DND-41 (cell line): ENCODE measurements around the gene IFNK.

Experiments
- ATAC-seq: fragments of 200-7000 bp; cut with Tn5 transposase; 3 replicates; pipeline ENCODE4 v1.9.1; 2021; ENCODE audit warnings: low read depth; ENCODE audit not compliant: insufficient read depth
- DNase-seq: peaks from one replicate; pipeline ENCODE4 v3.0.0-alpha.2; 2020
- H2AFZ ChIP-seq: 2 replicates; pipeline ENCODE4 v1.6.0; 2012; ENCODE audit warnings: low read depth, low read length
- H3K27ac ChIP-seq: 2 replicates; pipeline ENCODE4 v1.5.1; 2012; ENCODE audit warnings: low read length, inconsistent platforms
- H3K27me3 ChIP-seq: fragments of 200-600 bp; sonication (generic); 2 replicates; pipeline ENCODE4 v1.6.0; 2012; ENCODE audit warnings: low read length, mild to moderate bottlenecking, inconsistent platforms; ENCODE audit not compliant: insufficient read depth, poor library complexity
- H3K36me3 ChIP-seq: 2 replicates; pipeline ENCODE4 v1.5.1; 2012; ENCODE audit warnings: low read length, inconsistent platforms; ENCODE audit not compliant: insufficient read depth
- H3K4me1 ChIP-seq: 2 replicates; pipeline ENCODE4 v1.5.1; 2012; ENCODE audit warnings: mild to moderate bottlenecking, low read length; ENCODE audit not compliant: insufficient read depth
- H3K4me2 ChIP-seq: 2 replicates; pipeline ENCODE4 v1.6.0; 2012; ENCODE audit warnings: mild to moderate bottlenecking, moderate library complexity, low read length, inconsistent platforms; ENCODE audit not compliant: insufficient read depth
- H3K4me3 ChIP-seq, 2 experiments: fragments of 200-600 bp in 1 of 2; shearing (Covaris generic) in 1 of 2; 2 replicates each; pipeline ENCODE4 v1.5.1; 2012 to 2016; ENCODE audit warnings: inconsistent platforms in 2 of 2, low read length in 2 of 2, mild to moderate bottlenecking in 2 of 2, low read depth in 1 of 2, moderate library complexity in 1 of 2
- H3K79me2 ChIP-seq: 2 replicates; pipeline ENCODE4 v1.6.0; 2012; ENCODE audit warnings: low read length, inconsistent platforms; ENCODE audit not compliant: insufficient read depth
- H3K9ac ChIP-seq: 2 replicates; pipeline ENCODE4 v1.6.0; 2012; ENCODE audit warnings: low read depth, mild to moderate bottlenecking, inconsistent platforms, low read length, moderate library complexity
- H3K9me3 ChIP-seq: 2 replicates; pipeline ENCODE4 v1.5.1; 2012; ENCODE audit warnings: low read length, moderate library complexity, mild to moderate bottlenecking, inconsistent platforms; ENCODE audit not compliant: insufficient read depth, severe bottlenecking
- H4K20me1 ChIP-seq: 2 replicates; pipeline ENCODE4 v1.6.0; 2012; ENCODE audit warnings: low read length; ENCODE audit not compliant: insufficient read depth
- EZH2 ChIP-seq: IDR thresholded peaks from 3 replicates; pipeline ENCODE4 v1.6.1; 2012; ENCODE audit warnings: borderline replicate concordance, low read depth, mild to moderate bottlenecking, moderate library complexity, low read length, inconsistent platforms; ENCODE audit not compliant: severe bottlenecking
- TF ChIP-seq, protein P1 (sequence below): IDR thresholded peaks from 2 replicates; pipeline ENCODE4 v1.5.1; 2012; ENCODE audit warnings: borderline replicate concordance, low read length, moderate library complexity, mild to moderate bottlenecking; ENCODE audit not compliant: poor library complexity, severe bottlenecking; ENCODE audit errors: extremely low read depth

IFNK gene

DNA sequence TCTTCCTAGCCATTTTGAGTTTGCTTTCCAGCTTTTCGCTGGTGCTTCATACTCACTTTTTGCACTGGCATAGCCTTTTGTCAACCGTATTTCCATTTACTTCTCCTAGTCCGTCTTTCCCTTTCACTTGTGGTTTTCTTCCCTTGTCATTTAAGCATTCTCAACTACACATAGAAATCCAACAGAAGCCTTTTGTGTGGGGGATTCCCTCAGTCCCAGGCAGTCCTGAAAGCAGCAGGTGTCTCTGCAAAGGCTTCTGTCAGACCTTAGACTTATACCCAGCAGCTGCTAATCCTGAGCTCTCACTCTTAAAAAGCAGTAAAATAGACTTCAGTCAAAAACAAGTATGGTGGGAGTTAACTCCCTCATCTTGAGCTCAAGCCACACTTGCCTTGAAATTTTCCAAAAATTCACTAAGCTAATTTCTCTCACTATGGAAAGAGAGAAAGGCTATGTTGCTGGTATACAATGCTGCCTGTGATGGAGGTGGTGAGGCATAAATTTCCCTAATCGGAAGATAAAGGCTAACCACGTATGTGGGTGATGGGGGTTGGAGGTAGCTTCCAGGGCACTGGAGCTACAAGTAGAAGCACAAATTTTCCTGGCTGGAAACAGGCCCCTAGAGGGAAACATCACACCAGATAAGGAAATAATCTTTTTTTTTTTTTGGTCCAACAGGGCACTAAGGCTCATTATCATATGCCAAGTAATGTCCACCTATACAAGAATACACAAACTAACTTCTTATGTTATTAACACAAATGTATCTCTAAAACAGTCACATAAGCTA is 34.8 kb upstream of the IFNK start:
- ATAC-seq, result no peak
- Histone ChIP-seq H3K4me1 (no peaks in the 10 kb centered on the region), H3K9me3 (no peaks in the 10 kb centered on the region), H3K27ac (no peak overlapping the region), H3K9ac (no peak overlapping the region), H3K79me2 (no peaks in the 10 kb centered on the region), H3K36me3 (no peaks in the 10 kb centered on the region), H2AFZ (no peak overlapping the region), H3K4me2 (no peak overlapping the region), H4K20me1 (no peaks in the 10 kb centered on the region), H3K27me3 (no peaks in the 10 kb centered on the region), H3K4me3 (no peak overlapping the region)
- TF ChIP-seq, protein P1, sequence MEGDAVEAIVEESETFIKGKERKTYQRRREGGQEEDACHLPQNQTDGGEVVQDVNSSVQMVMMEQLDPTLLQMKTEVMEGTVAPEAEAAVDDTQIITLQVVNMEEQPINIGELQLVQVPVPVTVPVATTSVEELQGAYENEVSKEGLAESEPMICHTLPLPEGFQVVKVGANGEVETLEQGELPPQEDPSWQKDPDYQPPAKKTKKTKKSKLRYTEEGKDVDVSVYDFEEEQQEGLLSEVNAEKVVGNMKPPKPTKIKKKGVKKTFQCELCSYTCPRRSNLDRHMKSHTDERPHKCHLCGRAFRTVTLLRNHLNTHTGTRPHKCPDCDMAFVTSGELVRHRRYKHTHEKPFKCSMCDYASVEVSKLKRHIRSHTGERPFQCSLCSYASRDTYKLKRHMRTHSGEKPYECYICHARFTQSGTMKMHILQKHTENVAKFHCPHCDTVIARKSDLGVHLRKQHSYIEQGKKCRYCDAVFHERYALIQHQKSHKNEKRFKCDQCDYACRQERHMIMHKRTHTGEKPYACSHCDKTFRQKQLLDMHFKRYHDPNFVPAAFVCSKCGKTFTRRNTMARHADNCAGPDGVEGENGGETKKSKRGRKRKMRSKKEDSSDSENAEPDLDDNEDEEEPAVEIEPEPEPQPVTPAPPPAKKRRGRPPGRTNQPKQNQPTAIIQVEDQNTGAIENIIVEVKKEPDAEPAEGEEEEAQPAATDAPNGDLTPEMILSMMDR, result no peak
- no peak for TF ChIP-seq EZH2
- no peak for DNase-seq

DNA sequence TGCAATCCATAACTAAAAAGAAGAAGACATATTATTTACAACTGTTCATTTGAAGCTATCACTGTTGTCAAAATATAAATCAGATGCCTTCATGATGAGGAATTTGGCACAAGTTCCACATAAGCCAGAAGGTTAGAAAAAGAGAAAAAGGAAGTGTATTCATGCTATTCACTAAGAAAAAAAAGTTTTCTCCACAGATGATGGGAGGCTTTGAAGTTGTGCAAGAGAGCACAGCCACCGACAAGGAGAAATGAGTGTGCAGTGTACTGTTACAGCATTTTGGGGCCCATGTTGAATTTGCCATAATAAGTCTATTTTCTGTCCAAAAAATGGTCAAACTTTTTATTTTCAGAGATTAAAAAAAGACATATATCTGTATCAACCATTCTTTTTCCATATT is 32.9 kb upstream of the IFNK start:
- no peak overlapping the region for H3K27ac ChIP-seq
- no peaks in the 10 kb centered on the region for H3K79me2 ChIP-seq
- H3K4me1 ChIP-seq, result no peaks in the 10 kb centered on the region
- H4K20me1 ChIP-seq, result no peaks in the 10 kb centered on the region
- TF ChIP-seq, protein P1, result no peak
- TF ChIP-seq EZH2, result no peak
- no peak for DNase-seq
- H3K27me3 ChIP-seq, result no peaks in the 10 kb centered on the region
- H3K9ac ChIP-seq, result no peak overlapping the region
- ATAC-seq, result no peak
- no peaks in the 10 kb centered on the region for H3K36me3 ChIP-seq
- H3K4me3 ChIP-seq, result no peak overlapping the region
- no peak overlapping the region for H2AFZ ChIP-seq
- H3K4me2 ChIP-seq, result no peak overlapping the region
- H3K9me3 ChIP-seq, result no peaks in the 10 kb centered on the region

GRCh38 chr9:27495480-27496134 is 28.5 kb upstream of the IFNK start:
- no peaks in the 10 kb centered on the region for H3K79me2 ChIP-seq
- no peak overlapping the region for H3K27ac ChIP-seq
- H3K4me3 ChIP-seq, result no peak overlapping the region
- no peaks in the 10 kb centered on the region for H3K4me1 ChIP-seq
- H3K36me3 ChIP-seq, result no peaks in the 10 kb centered on the region
- no peak overlapping the region for H3K4me2 ChIP-seq
- no peak overlapping the region for H3K9ac ChIP-seq
- no peaks in the 10 kb centered on the region for H3K9me3 ChIP-seq
- H3K27me3 ChIP-seq, result no peaks in the 10 kb centered on the region
- ATAC-seq (no peak), DNase-seq (no peak)
- TF ChIP-seq, protein P1, result no peak
- TF ChIP-seq EZH2, result no peak
- H4K20me1 ChIP-seq, result no peaks in the 10 kb centered on the region
- no peak overlapping the region for H2AFZ ChIP-seq
